KG1 (cell line): ENCODE measurements around the gene KCNT1.

Source experiments
- DNase-seq: peaks from one replicate; lab custom pipeline; 2025; lab: John Stamatoyannopoulos, UW

The KCNT1 gene

GRCh38 chr9:135746565-135746964 is 44.6 kb downstream of the KCNT1 start:
- DNase-seq = no peak

GRCh38 chr9:135747311-135747710 is 45.3 kb downstream of the KCNT1 start:
- no peak for DNase-seq

GRCh38 chr9:135748676-135749075 is 46.7 kb downstream of the KCNT1 start:
- DNase-seq = no peak

- DNase-seq = no peak
These were observed 47.4 kb downstream of the KCNT1 start for GRCh38 chr9:135749171-135750045.

- DNase-seq = no peak
These were observed 48.8 kb downstream of the KCNT1 start for GRCh38 chr9:135750786-135751185.

- DNase-seq = no peak
These were observed 49.5 kb downstream of the KCNT1 start for GRCh38 chr9:135751501-135751900.

- DNase-seq = no peak
These were observed 50.6 kb downstream of the KCNT1 start for GRCh38 chr9:135752281-135753204.

GRCh38 chr9:135753391-135754105 is 51.6 kb downstream of the KCNT1 start:
- no peak for DNase-seq

GRCh38 chr9:135756576-135756975 is 54.6 kb downstream of the KCNT1 start:
- DNase-seq = no peak

- DNase-seq = no peak
These were observed 55.4 kb downstream of the KCNT1 start for GRCh38 chr9:135757356-135757755.

- DNase-seq = no peak
These were observed 56.1 kb downstream of the KCNT1 start for GRCh38 chr9:135758056-135758455.

GRCh38 chr9:135758870-135759269 is 56.9 kb downstream of the KCNT1 start:
- DNase-seq = no peak

- no peak for DNase-seq
These were observed 57.8 kb downstream of the KCNT1 start for GRCh38 chr9:135759676-135760300.

GRCh38 chr9:135760465-135760864 is 58.5 kb downstream of the KCNT1 start:
- DNase-seq = no peak

- no peak for DNase-seq
These were observed 59.3 kb downstream of the KCNT1 start for GRCh38 chr9:135761150-135761844.

- DNase-seq = no peak
These were observed 59.8 kb downstream of the KCNT1 start for GRCh38 chr9:135761845-135762168.

GRCh38 chr9:135762921-135763320 is 60.9 kb downstream of the KCNT1 start:
- no peak for DNase-seq

GRCh38 chr9:135763716-135764446 is 61.9 kb downstream of the KCNT1 start:
- no peak for DNase-seq

GRCh38 chr9:135764731-135765130 is 62.7 kb downstream of the KCNT1 start:
- DNase-seq = no peak

- DNase-seq = no peak
These were observed 63.4 kb downstream of the KCNT1 start for GRCh38 chr9:135765416-135765815.

- no peak for DNase-seq
These were observed 64.3 kb downstream of the KCNT1 start for GRCh38 chr9:135766251-135766650.
